GM18519 (cell line): ENCODE measurements around the gene SMG6.
"Not testable (repeated sequence)": the region's sequence is repeated elsewhere in the genome, so short reads cannot be mapped to it uniquely, and the experiment has no call there.

ENCODE experiments used
- ATAC-seq: cut with Tn5 transposase; IDR thresholded peaks from one replicate; pipeline ENCODE4 v1.9.1; 2021; ENCODE audit warnings: mild to moderate bottlenecking, moderate library complexity; ENCODE audit not compliant: unreplicated experiment, low FRiP score

SMG6 gene

DNA sequence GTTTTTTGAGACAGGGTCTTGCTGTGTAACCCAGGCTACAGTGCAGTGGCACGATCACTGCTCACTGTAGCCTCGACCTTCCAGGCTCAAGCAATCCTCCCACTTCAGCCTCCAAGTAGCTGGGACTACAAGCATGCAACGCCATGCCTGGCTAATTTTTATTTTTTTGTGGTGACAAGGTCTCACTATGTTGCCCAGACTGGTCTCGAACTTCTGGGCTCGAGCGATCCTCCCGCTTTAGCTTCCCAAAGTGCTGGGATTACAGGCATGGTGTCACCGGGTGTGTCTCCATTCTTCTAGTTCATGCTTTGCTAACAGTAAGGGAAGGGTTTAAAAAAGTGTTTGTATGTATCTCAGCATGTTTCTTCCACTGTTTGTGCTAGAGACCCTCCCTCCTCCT, 146.9 kb downstream of the SMG6 start:
- ATAC-seq, result no peak

DNA sequence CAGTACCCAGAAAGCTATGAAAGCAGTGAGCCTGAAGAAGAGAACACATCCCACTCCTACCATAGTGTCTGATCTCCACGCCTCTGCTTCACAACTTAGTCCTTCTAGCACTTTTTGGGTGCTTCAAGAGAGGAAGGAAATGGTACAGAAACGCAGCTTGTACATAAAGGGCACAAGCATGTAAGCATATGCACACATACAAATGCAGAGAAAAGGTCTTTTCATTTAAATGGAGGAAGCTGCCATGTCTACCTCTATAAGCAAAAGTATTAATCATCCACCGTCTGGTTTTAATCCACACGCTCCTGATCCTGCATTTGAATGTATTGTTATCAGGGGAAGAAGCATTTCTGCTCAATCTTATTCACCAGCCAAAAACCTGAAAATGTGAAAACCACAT, 148.0 kb downstream of the SMG6 start:
- ATAC-seq, result no peak

DNA sequence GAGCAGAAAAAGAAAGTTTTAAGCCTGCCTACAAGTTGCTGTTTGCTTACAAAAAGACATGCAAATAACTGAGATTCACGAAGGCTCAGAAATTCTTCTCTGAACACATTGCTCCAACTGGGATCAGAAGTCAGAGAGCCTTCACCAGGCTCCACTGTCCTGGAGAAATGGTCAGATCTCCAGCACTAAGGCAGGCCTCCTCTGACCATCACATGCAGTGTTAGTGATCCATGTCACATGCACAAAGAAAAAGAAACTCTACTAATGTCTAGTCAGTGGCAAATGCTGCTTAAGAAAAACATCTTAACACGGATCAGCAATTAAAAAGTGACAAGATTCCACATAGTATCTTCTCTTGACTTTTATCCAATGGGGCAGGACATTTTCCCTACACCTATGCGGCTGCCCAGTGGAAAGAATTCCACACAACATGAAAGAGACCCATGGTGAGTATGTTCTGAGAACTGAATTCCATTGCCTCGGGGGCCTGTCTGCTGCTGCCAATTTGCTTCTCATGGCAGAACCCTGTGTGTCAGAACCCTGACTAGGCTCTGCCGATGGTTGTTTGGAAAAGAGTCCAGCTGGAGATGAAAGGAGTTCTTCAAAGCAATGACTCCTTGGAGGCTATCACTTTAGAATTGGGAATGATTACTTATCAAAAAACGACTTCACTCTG, 152.1 kb downstream of the SMG6 start:
- ATAC-seq, result no peak

GRCh38 chr17:2150806-2151205, 152.8 kb downstream of the SMG6 start:
- no peak for ATAC-seq

DNA sequence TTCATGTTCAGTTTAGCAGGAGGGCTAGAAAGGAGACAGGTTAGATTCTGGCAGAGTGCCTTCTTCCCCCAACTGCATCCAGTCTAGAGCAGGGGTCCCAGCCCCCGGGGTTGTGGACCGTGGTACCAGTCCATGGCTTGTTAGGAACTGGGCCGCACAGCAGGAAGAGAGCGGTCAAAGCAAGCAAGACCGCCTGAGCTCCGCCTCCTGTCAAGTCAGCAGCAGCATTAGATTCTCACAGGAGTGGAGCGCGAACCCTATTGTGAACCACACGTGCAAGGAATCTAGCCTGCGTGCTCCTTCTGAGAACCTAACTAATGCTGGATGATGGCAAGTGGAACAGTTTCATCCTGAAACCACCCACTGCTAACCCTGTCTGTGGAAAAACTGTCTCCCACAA, 153.7 kb downstream of the SMG6 start:
- no peak for ATAC-seq

DNA sequence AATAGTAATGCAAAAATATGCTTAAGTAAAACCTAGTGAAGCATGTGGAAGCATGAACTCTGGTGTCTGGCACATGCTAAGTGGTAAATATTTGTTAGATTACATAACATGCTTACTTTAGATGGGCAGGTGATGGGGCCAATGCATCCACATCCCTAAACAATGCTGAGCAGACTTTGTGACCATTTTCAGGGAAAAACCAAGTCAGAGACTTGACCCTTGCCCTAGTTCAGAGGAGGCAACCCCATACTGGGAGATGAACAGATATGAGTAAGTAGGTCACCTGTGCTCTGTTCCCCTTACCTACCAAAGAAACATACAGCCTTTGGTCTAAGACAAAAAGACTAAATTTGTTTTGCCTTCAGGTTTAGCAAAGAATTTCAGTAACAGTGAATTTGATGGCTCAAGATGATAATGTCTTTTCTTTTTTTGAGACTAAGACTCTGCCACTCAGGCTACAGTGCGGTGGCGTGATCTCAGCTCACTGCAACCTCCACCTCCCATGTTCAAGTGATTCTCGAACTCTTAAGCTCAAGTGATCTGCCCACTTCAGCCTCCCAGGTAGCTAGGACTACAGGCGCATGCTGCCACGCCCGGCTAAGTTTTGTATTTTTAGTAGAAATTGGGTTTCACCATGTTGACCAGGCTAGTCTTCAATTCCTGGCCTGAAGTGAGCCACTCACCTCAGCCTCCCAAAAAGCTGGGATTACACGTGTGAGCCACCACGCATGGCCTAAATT, 157.3 kb downstream of the SMG6 start:
- ATAC-seq, result no peak

DNA sequence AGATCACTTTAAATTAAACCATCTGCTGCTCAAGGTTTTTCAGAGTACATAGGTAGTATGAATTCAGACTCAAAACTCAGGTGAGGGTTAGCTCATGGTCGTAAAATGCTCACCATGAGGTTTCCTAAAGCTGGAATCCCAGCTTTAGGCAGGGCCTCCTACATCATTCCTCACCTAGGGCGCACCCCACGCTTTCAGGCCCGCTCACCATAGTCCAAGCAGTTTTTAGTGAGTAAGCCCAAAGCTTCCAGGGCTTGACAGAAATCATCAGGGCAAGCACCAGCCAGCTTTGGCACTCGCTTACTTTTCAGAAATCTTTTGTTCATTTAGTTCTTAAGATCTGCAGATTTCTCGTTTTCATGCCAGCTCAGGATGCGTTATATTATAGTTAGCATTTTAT, 158.9 kb downstream of the SMG6 start:
- ATAC-seq, result no peak

DNA sequence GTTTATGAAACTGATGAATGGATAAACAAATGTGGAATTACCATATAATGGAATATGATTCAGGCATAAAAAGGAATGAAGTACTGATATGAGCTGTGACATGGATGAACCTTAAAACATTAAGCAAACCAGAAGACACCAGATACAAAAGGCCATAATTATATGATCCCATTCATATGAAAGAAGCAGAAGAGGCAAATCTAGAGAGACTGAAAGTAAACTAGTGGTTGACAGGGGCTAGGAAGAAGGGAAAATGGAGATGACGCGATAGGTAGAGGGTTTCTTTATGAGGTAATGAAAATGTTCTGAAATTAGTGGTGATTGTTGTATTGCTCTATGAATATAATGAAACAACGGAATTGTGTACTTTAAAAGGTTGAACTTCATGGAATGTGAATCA, 160.3 kb downstream of the SMG6 start:
- ATAC-seq, result no peak

DNA sequence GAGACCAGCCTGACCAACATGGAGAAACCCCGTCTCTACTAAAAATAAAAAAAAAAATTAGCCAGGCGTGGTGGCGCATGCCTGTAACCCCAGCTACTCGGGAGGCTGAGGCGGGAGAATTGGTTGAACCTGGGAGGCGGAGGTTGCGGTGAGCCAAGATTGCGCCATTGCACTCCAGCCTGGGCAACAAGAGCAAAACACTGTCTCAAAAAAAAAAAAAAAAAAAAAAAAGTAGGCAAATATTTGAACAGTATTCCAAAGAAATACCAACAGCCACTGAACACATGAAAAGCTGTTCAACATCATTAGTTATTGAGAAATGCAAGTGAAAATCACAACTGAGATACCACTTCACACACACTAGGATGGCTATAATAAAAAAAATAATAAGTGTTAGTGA, 160.9 kb downstream of the SMG6 start:
- not testable (repeated sequence) for ATAC-seq

GRCh38 chr17:2140683-2141082, 162.9 kb downstream of the SMG6 start:
- no peak for ATAC-seq

- no peak for ATAC-seq
These were observed 164.8 kb downstream of the SMG6 start for GRCh38 chr17:2138761-2139160.

- ATAC-seq, result no peak
These were observed 165.3 kb downstream of the SMG6 start for GRCh38 chr17:2138318-2138717.

DNA sequence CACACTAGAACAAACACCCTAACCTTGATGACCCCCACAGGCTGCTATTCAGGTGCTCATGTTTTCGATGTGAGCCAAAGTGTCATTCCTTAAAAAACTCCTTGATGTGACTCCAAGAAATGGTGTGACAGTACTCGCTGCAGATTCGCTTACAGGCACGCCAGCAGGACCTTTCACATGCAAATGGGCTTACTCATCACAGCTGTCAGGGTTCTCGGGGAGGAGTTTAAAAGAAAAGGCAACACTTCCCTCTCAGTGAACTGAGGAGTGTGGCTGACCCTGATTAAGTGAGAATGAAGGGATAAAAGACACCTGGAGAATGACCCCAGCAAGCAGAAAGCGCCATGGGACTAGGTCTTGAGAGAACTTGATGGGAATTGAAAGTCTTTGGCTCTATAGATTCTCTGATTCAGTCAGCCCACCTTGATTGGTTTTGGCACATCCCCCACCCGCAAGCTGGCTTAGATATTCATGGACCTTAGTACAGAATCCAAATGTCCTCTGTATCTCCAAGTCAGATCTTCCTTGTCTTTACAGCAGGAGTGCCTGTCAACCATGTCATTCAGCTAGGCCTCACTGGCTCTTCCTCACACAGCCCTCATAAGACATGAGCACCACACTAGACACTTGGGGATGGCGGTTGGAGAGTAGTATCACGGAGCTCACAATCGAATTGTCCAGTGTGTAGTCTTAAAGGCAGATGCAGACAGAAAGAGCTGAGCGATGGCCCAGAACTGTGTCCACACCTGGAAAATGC, 166.1 kb downstream of the SMG6 start:
- no peak for ATAC-seq

- ATAC-seq, result no peak
These were observed 167.3 kb downstream of the SMG6 start for GRCh38 chr17:2136241-2136640.

GRCh38 chr17:2128011-2128410, 175.6 kb downstream of the SMG6 start:
- no peak for ATAC-seq

DNA sequence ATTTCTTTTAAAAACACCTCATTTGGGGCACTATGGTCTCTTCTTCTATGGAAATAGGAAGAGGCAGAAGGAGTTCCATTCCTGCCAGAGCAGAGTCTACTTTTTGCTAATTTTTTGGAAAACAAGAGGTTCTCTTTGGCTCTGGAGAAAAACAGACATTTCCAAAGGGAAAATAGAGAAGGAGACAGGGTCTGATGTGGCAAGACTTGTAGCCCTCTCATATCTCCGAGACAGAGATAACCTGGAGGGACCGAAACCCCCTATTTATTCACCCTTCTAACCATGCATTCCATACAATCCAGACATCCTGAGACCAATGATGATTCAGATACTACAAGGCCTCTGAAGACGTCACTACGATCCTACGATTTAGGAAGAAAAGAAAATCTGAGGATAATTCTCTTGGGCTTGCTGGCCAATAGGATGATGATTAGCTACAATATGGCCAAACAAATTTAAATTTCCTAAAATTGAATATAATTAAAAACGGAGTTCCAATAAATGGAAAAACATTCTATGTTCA, 178.5 kb downstream of the SMG6 start:
- ATAC-seq, result no peak

GRCh38 chr17:2124391-2124790, 179.2 kb downstream of the SMG6 start:
- ATAC-seq, result no peak

- no peak for ATAC-seq
These were observed 180.0 kb downstream of the SMG6 start for GRCh38 chr17:2123375-2124251.

- ATAC-seq, result no peak
These were observed 180.8 kb downstream of the SMG6 start for GRCh38 chr17:2122641-2123302.
